HepG2 (cell line): ENCODE data around the gene HOXD12. TPM values are rescaled to one million over a fixed set of nuclear protein-coding genes. Genes with fewer than 3 reads are reported as not detected.

Experiments used
- ATAC-seq: fragments of 200-7000 bp; cut with Tn5 transposase; 3 replicates; pipeline ENCODE4 v1.9.1; 2020; ENCODE audit warnings: mild to moderate bottlenecking, moderate library complexity
- BruUV-seq: library from RNA; stranded (reverse); fragments of 400-500 nt; replicated peaks from 2 replicates; lab custom pipeline; 2021; lab: Mats Ljungman, UMichigan
- CTCF ChIA-PET: fragments of 300-600 bp; formaldehyde crosslinking; extraction: SDS; loops from one replicate; lab custom pipeline; 2021; ENCODE audit warnings: low total read pairs, inconsistent platforms, low intra/inter-chr PET ratio; lab: Yijun Ruan, JAX
- POLR2A ChIA-PET: fragments of 350-600 bp; sonication (Branson Sonifier 250); formaldehyde crosslinking; loops from one replicate; lab custom pipeline; 2020; ENCODE audit warnings: antibody characterized with exemption, inconsistent platforms; lab: Yijun Ruan, JAX
- DNase-seq: peaks from one replicate; pipeline ENCODE4 v3.0.0-alpha.2; 2015; ENCODE audit warnings: low spot score
- FAIRE-seq: peaks from 3 replicates; lab custom pipeline; 2011; peaks lifted over from hg19 to GRCh38; lab: Jason Lieb, UNC
- H2AFZ ChIP-seq: one replicate; pipeline ENCODE4 v1.6.1; 2011; ENCODE audit warnings: low read length, inconsistent platforms
- H3K27ac ChIP-seq: fragments of 300-600 bp; 3 replicates; pipeline ENCODE4 v1.8.0; 2011; ENCODE audit warnings: mixed run types, mild to moderate bottlenecking, mixed read lengths, low read length, inconsistent platforms; ENCODE audit not compliant: insufficient read depth; ENCODE audit errors: extremely low read length
- H3K27me3 ChIP-seq, 2 experiments: fragments of 200-600 bp in 1 of 2; 2 replicates in 1 of 2; 3 replicates in 1 of 2; pipeline versions ENCODE4 v1.6.0 to v1.8.0; 2011; ENCODE audit warnings: low read length in 2 of 2, mild to moderate bottlenecking in 2 of 2, moderate library complexity in 2 of 2, inconsistent platforms in 1 of 2; ENCODE audit not compliant: insufficient read depth in 2 of 2, control insufficient read depth in 1 of 2
- H3K36me3 ChIP-seq, 2 experiments: fragments of 200-600 bp in 1 of 2; replicated peaks in 1 of 2; 2 replicates in 1 of 2; 3 replicates in 1 of 2; pipeline versions ENCODE4 v1.5.1 to v1.8.0; 2011; ENCODE audit warnings: low read length in 2 of 2, inconsistent platforms in 1 of 2; ENCODE audit not compliant: insufficient read depth in 2 of 2, control insufficient read depth in 1 of 2
- H3K4me1 ChIP-seq: 2 replicates; pipeline ENCODE4 v1.5.1; 2012; ENCODE audit warnings: low read length, inconsistent platforms; ENCODE audit not compliant: insufficient read depth
- H3K4me2 ChIP-seq: 2 replicates; pipeline ENCODE4 v1.6.0; 2011; ENCODE audit warnings: low read depth, low read length, inconsistent platforms
- H3K4me3 ChIP-seq, 3 experiments: fragments of 200-600 bp in 1 of 3; sonication (generic), shearing (Covaris generic) in 1 of 3; replicated peaks in 1 of 3; 2 replicates each; pipeline ENCODE4 v1.5.1; 2011 to 2016; ENCODE audit warnings: low read length in 3 of 3, inconsistent platforms in 2 of 3, low read depth in 2 of 3, mild to moderate bottlenecking in 2 of 3, control low read depth in 1 of 3, mixed read lengths in 1 of 3; ENCODE audit not compliant: insufficient read depth in 1 of 3
- H3K79me2 ChIP-seq: one replicate; pipeline ENCODE4 v1.6.1; 2011; ENCODE audit warnings: low read length, inconsistent platforms; ENCODE audit not compliant: insufficient read depth
- H3K9ac ChIP-seq: 2 replicates; pipeline ENCODE4 v1.6.0; 2011; ENCODE audit warnings: mild to moderate bottlenecking, low read depth, low read length, inconsistent platforms; ENCODE audit not compliant: insufficient read depth
- H3K9me3 ChIP-seq: 2 replicates; pipeline ENCODE4 v1.5.1; 2012; ENCODE audit warnings: mild to moderate bottlenecking, low read length
- H4K20me1 ChIP-seq: 2 replicates; pipeline ENCODE4 v1.6.0; 2011; ENCODE audit warnings: inconsistent platforms, mild to moderate bottlenecking, low read length, moderate library complexity; ENCODE audit not compliant: insufficient read depth
- ATM ChIP-seq: fragments of 450-650 bp; IDR thresholded peaks from 2 replicates; pipeline ENCODE4 v1.7.1; 2017; ENCODE audit warnings: mild to moderate bottlenecking, borderline replicate concordance
- CBX2 ChIP-seq, 2 experiments: fragments of 200-600 bp in 1 of 2; sonication (generic); formaldehyde crosslinking in 1 of 2; IDR thresholded peaks; 2 replicates each; pipeline versions ENCODE4 v1.7.0 to v1.8.1; 2018 to 2022; ENCODE audit warnings: low read depth in 2 of 2, low read length in 1 of 2, mild to moderate bottlenecking in 1 of 2, missing genetic modification reagents in 1 of 2
- CSRNP2 ChIP-seq: sonication (generic); formaldehyde crosslinking; conservative IDR thresholded peaks from 2 replicates; pipeline ENCODE4 v1.8.0; 2022; ENCODE audit warnings: low read depth, missing genetic modification reagents
- HNRNPL ChIP-seq: fragments of 200-400 bp; formaldehyde crosslinking; IDR thresholded peaks from 2 replicates; pipeline ENCODE4 v1.6.1; 2017; ENCODE audit warnings: mild to moderate bottlenecking, low read depth, low read length
- SNAPC5 ChIP-seq: sonication (generic); formaldehyde crosslinking; IDR thresholded peaks from 2 replicates; pipeline ENCODE4 v1.8.1; 2023; ENCODE audit warnings: mild to moderate bottlenecking, missing genetic modification reagents, borderline replicate concordance
- TAF15 ChIP-seq: fragments of 200-400 bp; formaldehyde crosslinking; IDR thresholded peaks from one replicate; pipeline ENCODE4 v1.6.1; 2018; ENCODE audit warnings: mild to moderate bottlenecking, low read depth, low read length; ENCODE audit not compliant: poor library complexity, severe bottlenecking
- ZNF282 ChIP-seq: fragments of 450-650 bp; IDR thresholded peaks from 2 replicates; pipeline ENCODE4 v1.6.1; 2018; ENCODE audit not compliant: partially characterized antibody
- ZNF451 ChIP-seq: sonication (generic); formaldehyde crosslinking; IDR thresholded peaks from 2 replicates; pipeline ENCODE4 v1.5.0; 2020; ENCODE audit warnings: mild to moderate bottlenecking, missing genetic modification reagents
- ZNF687 ChIP-seq: sonication (generic); formaldehyde crosslinking; IDR thresholded peaks from 2 replicates; pipeline ENCODE4 v1.5.1; 2020; ENCODE audit warnings: mild to moderate bottlenecking, missing genetic modification reagents, moderate library complexity
- WGBS: methylation state at CpG from one replicate; pipeline ENCODE4 v1.1.6; 2017; ENCODE audit warnings: low lambda C conversion rate; 5-methylcytosine and 5-hydroxymethylcytosine counted together
- in situ Hi-C: cut with HindIII; loops from 2 replicates; pipeline ENCODE4 v1.10.0; 2017; ENCODE audit warnings: low pct_unique_long_range_greater_than_20kb; ENCODE audit not compliant: extremely low pct_ligation_motif_present
- intact Hi-C: fragments of 100-400 bp; cut with micrococcal nuclease; formaldehyde crosslinking; loops from one replicate; pipeline ENCODE4 v1.10.0; 2022; ENCODE audit not compliant: unreplicated experiment
- polyA plus RNA-seq, 8 experiments: library from polyadenylated mRNA; depleted of rRNA in 3 of 8; stranded (reverse) in 7 of 8; unstranded in 1 of 8; fragments of >200 nt; fragmentation: Illumina TruSeq in 4 of 8; extraction: Trizol in 4 of 8; gene quantifications; 2 replicates each; pipeline versions ENCODE4 v1.2.1 to v1.2.3, GENCODE V29; 2011 to 2016; ENCODE audit warnings: low read depth in 4 of 8, missing spikeins in 1 of 8, mixed read lengths in 1 of 8; ENCODE audit not compliant: insufficient read depth in 1 of 8
- total RNA-seq, 5 experiments: library from RNA; depleted of rRNA; stranded (reverse); fragments of >200 nt; fragmentation: Illumina TruSeq; extraction: Trizol; gene quantifications; 2 replicates each; pipeline ENCODE4 v1.2.3, GENCODE V29; 2016; ENCODE audit warnings: low read depth in 1 of 5

Gene HOXD12
- total and polyA plus RNA-seq, 2 of the 13 experiments (the other 11 are each of a cell fraction or from before 2014, with no cell fraction given), result not detected

- Histone ChIP-seq H3K4me2 (peak overlapping the region; percentile 37), H3K27ac (no peak overlapping the region), H3K9me3 (no peaks in the 10 kb centered on the region), H3K27me3 (peaks cover 19 to 92% of the 10 kb centered on the region in 2 experiments), H4K20me1 (no peaks in the 10 kb centered on the region), H3K9ac (no peak overlapping the region), H3K36me3 (no peaks in the 10 kb centered on the region), H3K4me1 (peaks cover 25% of the 10 kb centered on the region), H3K4me3 (no peak overlapping the region; a peak in 1 of 6 replicates), H3K79me2 (no peaks in the 10 kb centered on the region), H2AFZ (no peak overlapping the region)
- no peak for ATAC-seq
- BruUV-seq, result no TSS peak
- 39% methylated on average over 24 of the region's 24 CpGs for WGBS
- intact Hi-C loops, result no loop called here
- ChIA-PET CTCF (no interaction called here), POLR2A (no interaction called here)
- no peak for FAIRE-seq
- TF ChIP-seq SNAPC5 (CRISPR knock-in tag) (no peak), CBX2 (IDR thresholded peaks at IDR 0.05; ENCODE audit: low read depth, low read length) (peak; percentile 78), CBX2 (CRISPR knock-in tag; IDR thresholded peaks at IDR 0.05; ENCODE audit: low read depth) (no peak)
- in situ Hi-C loops, result no loop called here
- DNase-seq, result no peak
These were observed 50.5 kb downstream of the HOXD12 start for GRCh38 chr2:176149939-176150583.

- ChIA-PET POLR2A (no interaction called here), CTCF (no interaction called here)
- 14% methylated on average over 8 of the region's 14 CpGs for WGBS
- H3K4me2 ChIP-seq, result no peak overlapping the region
- ATAC-seq, result no peak
- BruUV-seq, result no TSS peak
- no peak overlapping the region for H3K9ac ChIP-seq
- H3K4me1 ChIP-seq, result peaks cover 25% of the 10 kb centered on the region
- H3K9me3 ChIP-seq, result no peaks in the 10 kb centered on the region
- intact Hi-C loops, result no loop called here
- in situ Hi-C loops, result no loop called here
- no peak overlapping the region for H3K4me3 ChIP-seq
- H3K36me3 ChIP-seq, result no peaks in the 10 kb centered on the region
- H4K20me1 ChIP-seq, result no peaks in the 10 kb centered on the region
- H2AFZ ChIP-seq, result no peak overlapping the region
- no peaks in the 10 kb centered on the region for H3K79me2 ChIP-seq
- DNase-seq, result no peak
- H3K27ac ChIP-seq, result no peak overlapping the region
- FAIRE-seq, result no peak
- H3K27me3 ChIP-seq, result peaks cover 20 to 92% of the 10 kb centered on the region in 2 experiments
- no peak for TF ChIP-seq ZNF451 (CRISPR knock-in tag)
- 0 out of 2 replicates have a peak, but pooled peaks have one; percentile 6 for TF ChIP-seq ZNF687 (CRISPR knock-in tag)
- TF ChIP-seq ZNF282, result no peak
- no peak for TF ChIP-seq CSRNP2 (CRISPR knock-in tag)
- TF ChIP-seq TAF15, result no peak
- 0 out of 2 replicates have a peak, but pooled peaks have one; percentile 53 for TF ChIP-seq HNRNPL
- no peak for TF ChIP-seq ATM
These were observed 51.2 kb downstream of the HOXD12 start for GRCh38 chr2:176150584-176151441.
